HUES64 (cell line): ENCODE measurements around the gene ADCK1.

Experiments
- H3K27ac ChIP-seq: 2 replicates; pipeline ENCODE4 v1.7.0; 2013; ENCODE audit warnings: low read depth, low read length, inconsistent platforms
- H3K27me3 ChIP-seq: 2 replicates; pipeline ENCODE4 v1.6.1; 2013; ENCODE audit warnings: mild to moderate bottlenecking, low read length; ENCODE audit not compliant: insufficient read depth
- H3K36me3 ChIP-seq: 2 replicates; pipeline ENCODE4 v1.6.1; 2013; ENCODE audit warnings: mild to moderate bottlenecking, low read length; ENCODE audit not compliant: insufficient read depth
- H3K4me1 ChIP-seq: 2 replicates; pipeline ENCODE4 v1.6.1; 2013; ENCODE audit warnings: mild to moderate bottlenecking, low read length, moderate library complexity; ENCODE audit not compliant: insufficient read depth
- H3K4me3 ChIP-seq: 2 replicates; pipeline ENCODE4 v1.5.1; 2013; ENCODE audit warnings: mild to moderate bottlenecking, low read length, moderate library complexity
- H3K9ac ChIP-seq: 2 replicates; pipeline ENCODE4 v1.6.1; 2013; ENCODE audit warnings: mild to moderate bottlenecking, low read depth, low read length
- H3K9me3 ChIP-seq: 2 replicates; pipeline ENCODE4 v1.6.1; 2013; ENCODE audit warnings: low read depth, low read length; ENCODE audit not compliant: insufficient read depth
- WGBS: fragments of 150-250, 120-280 bp; methylation state at CpG from one replicate; pipeline ENCODE4 v1.1.7; 2013; ENCODE audit warnings: missing lambda C conversion rate; 5-methylcytosine and 5-hydroxymethylcytosine counted together

Gene ADCK1

GRCh38 chr14:77961847-77962580 lies 162.1 kb downstream of the ADCK1 start:
- WGBS, result 87% methylated on average over 9 of the region's 9 CpGs
- H3K4me3 ChIP-seq, result no peak overlapping the region
- no peak overlapping the region for H3K27ac ChIP-seq
- H3K9ac ChIP-seq, result no peak overlapping the region
- no peaks in the 10 kb centered on the region for H3K36me3 ChIP-seq
- no peaks in the 10 kb centered on the region for H3K4me1 ChIP-seq
- H3K9me3 ChIP-seq, result no peaks in the 10 kb centered on the region
- H3K27me3 ChIP-seq, result peaks cover 14% of the 10 kb centered on the region

GRCh38 chr14:77962731-77963520 lies 163.0 kb downstream of the ADCK1 start:
- Histone ChIP-seq H3K36me3 (no peaks in the 10 kb centered on the region), H3K9me3 (no peaks in the 10 kb centered on the region), H3K9ac (no peak overlapping the region), H3K27ac (no peak overlapping the region), H3K4me3 (no peak overlapping the region), H3K4me1 (no peaks in the 10 kb centered on the region), H3K27me3 (peaks cover 14% of the 10 kb centered on the region)
- WGBS, result 88% methylated on average over 10 of the region's 10 CpGs

DNA sequence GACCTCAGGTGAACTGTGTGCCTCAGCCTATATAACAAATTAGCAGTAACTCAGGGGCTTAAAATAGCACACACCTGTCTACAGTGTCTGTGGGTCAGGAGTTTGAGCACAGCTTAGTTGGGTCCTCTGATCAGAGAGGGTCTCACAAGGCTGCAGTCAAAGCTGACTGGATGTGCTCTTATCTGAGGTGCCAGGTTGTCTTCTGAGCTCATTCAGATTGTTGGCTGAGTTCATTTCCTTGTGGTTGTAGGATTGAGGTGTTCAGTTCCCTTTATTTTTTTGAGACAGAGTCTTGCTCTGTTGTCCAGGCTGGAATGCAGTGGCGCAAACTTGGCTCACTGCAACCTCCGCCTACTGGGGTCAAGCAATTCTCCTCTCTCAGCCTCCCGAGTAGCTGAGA lies 164.7 kb downstream of the ADCK1 start:
- Histone ChIP-seq H3K4me1 (no peaks in the 10 kb centered on the region), H3K36me3 (no peaks in the 10 kb centered on the region), H3K4me3 (no peak overlapping the region), H3K27ac (no peak overlapping the region), H3K27me3 (peaks cover 14% of the 10 kb centered on the region), H3K9ac (no peak overlapping the region), H3K9me3 (no peaks in the 10 kb centered on the region)
- 97% methylated on average over 3 of the region's 3 CpGs for WGBS

DNA sequence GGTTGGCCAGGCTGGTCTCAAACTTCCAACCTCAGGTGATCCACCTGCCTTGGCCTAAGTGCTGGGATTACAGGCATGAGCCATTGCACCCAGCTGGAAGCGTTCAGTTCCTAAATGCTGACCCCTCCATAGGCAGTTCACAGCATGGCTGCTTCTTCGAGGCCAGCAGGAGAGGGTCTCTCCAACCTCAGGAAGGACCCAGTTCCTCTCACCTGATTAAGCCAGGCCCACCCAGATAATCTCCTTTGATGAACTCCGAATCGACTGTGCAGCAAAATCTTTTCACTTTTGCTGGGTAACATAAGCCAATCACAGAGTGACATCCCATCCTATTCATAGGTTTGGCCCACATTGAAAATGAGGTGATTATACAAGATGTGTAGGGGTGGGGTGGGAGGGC lies 165.1 kb downstream of the ADCK1 start:
- Histone ChIP-seq H3K4me3 (no peak overlapping the region), H3K9ac (no peak overlapping the region), H3K27me3 (peaks cover 14% of the 10 kb centered on the region), H3K36me3 (no peaks in the 10 kb centered on the region), H3K9me3 (no peaks in the 10 kb centered on the region), H3K4me1 (no peaks in the 10 kb centered on the region), H3K27ac (no peak overlapping the region)
- WGBS, result 90% methylated on average over 4 of the region's 4 CpGs

DNA sequence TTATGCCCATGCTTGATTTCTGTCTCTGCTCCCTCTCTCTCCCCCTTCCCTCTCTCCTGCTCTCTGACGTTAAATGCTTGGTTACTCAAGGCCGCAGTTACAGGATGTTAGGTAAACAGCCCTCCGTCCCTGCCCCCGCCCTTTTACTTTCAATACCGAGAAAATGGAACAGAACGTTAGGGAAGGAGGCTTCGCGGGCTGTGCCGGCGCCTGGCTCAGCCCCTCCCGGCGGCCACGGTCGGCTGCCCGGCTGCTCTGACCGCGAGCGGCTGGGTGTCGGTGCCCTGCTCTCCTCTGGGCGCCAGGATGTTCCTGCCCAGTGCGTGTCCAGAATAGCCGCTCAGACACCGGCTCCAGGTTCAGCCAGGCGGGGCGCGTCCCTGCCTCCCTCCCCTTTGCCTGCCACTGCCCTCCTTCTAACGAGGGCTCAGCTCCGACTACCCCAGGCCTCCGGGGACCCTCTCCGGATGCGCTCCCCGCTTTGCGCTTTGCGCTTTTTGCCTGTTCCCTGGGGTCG lies 166.1 kb downstream of the ADCK1 start:
- no peaks in the 10 kb centered on the region for H3K9me3 ChIP-seq
- peaks cover 14% of the 10 kb centered on the region for H3K27me3 ChIP-seq
- no peak overlapping the region for H3K27ac ChIP-seq
- peak overlapping the region; percentile 35; the same call in 1 of the 2 replicates for H3K9ac ChIP-seq
- H3K36me3 ChIP-seq, result no peaks in the 10 kb centered on the region
- 19% methylated on average over 35 of the region's 35 CpGs for WGBS
- H3K4me3 ChIP-seq, result peak overlapping the region; percentile 49
- no peaks in the 10 kb centered on the region for H3K4me1 ChIP-seq

- Histone ChIP-seq H3K4me3 (no peak overlapping the region), H3K9ac (no peak overlapping the region), H3K27me3 (peaks cover 14% of the 10 kb centered on the region), H3K27ac (no peak overlapping the region), H3K36me3 (no peaks in the 10 kb centered on the region), H3K4me1 (no peaks in the 10 kb centered on the region), H3K9me3 (no peaks in the 10 kb centered on the region)
- WGBS, result 100% methylated on average over 1 of the region's 1 CpG
Measured at GRCh38 chr14:77967110-77967509, 167.2 kb downstream of the ADCK1 start.

- H3K9ac ChIP-seq, result no peak overlapping the region
- WGBS, result 89% methylated on average over 3 of the region's 3 CpGs
- no peaks in the 10 kb centered on the region for H3K9me3 ChIP-seq
- H3K4me1 ChIP-seq, result no peaks in the 10 kb centered on the region
- no peak overlapping the region for H3K4me3 ChIP-seq
- no peaks in the 10 kb centered on the region for H3K36me3 ChIP-seq
- H3K27ac ChIP-seq, result no peak overlapping the region
- H3K27me3 ChIP-seq, result peaks cover 12% of the 10 kb centered on the region
Measured at GRCh38 chr14:77970646-77971045, 170.7 kb downstream of the ADCK1 start.

GRCh38 chr14:77973246-77973645 lies 173.3 kb downstream of the ADCK1 start:
- H3K27ac ChIP-seq, result no peak overlapping the region
- no peaks in the 10 kb centered on the region for H3K9me3 ChIP-seq
- H3K27me3 ChIP-seq, result no peaks in the 10 kb centered on the region
- no peak overlapping the region for H3K4me3 ChIP-seq
- H3K36me3 ChIP-seq, result no peaks in the 10 kb centered on the region
- 95% methylated on average over 5 of the region's 5 CpGs for WGBS
- H3K9ac ChIP-seq, result no peak overlapping the region
- no peaks in the 10 kb centered on the region for H3K4me1 ChIP-seq

DNA sequence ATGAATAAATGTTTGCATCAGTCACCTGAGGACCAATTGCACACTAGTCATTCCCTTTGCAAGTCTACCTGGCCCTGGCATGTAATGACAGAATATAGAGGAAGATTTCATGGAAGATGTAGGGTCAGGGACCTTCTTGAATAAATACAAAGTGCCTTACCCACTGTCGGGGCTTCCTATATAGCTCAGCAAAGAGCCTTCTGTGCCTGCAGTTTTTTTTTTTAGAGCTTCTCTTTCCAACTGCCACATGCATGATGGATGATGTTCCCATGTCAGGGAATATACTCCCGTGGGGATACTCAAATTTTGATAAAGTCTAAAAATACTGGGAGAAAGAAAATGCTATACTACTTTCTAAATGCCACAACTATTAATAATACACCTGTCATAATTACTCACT lies 176.7 kb downstream of the ADCK1 start:
- no peak overlapping the region for H3K4me3 ChIP-seq
- H3K36me3 ChIP-seq, result no peaks in the 10 kb centered on the region
- no peak overlapping the region for H3K9ac ChIP-seq
- no peaks in the 10 kb centered on the region for H3K9me3 ChIP-seq
- peaks cover 19% of the 10 kb centered on the region for H3K27me3 ChIP-seq
- WGBS, result 79% methylated on average over 1 of the region's 2 CpGs
- H3K27ac ChIP-seq, result no peak overlapping the region
- peaks cover 11% of the 10 kb centered on the region for H3K4me1 ChIP-seq

DNA sequence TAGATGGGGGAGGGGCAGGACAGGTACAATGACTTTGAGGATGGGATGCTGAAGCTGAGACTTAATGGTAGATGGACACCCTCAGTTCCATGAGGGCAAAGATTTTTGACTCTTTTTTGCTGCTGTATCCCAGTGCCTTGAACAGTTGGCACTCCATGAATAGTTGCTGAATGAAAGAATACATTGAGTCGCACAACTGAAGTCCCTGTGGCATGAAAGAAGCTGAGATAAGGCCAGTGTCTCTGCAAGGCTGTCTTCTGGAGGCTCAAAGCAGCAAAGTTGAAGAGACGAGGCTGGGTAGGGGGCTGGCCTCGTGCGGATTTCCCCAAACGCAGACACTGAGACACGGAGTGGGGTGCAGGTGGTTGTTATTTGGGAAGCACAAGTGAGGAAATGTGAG lies 179.3 kb downstream of the ADCK1 start:
- Histone ChIP-seq H3K27me3 (peaks cover 22% of the 10 kb centered on the region), H3K9ac (no peak overlapping the region), H3K9me3 (no peaks in the 10 kb centered on the region), H3K4me1 (peaks cover 11% of the 10 kb centered on the region), H3K36me3 (no peaks in the 10 kb centered on the region), H3K4me3 (no peak overlapping the region), H3K27ac (no peak overlapping the region)
- 86% methylated on average over 6 of the region's 6 CpGs for WGBS

DNA sequence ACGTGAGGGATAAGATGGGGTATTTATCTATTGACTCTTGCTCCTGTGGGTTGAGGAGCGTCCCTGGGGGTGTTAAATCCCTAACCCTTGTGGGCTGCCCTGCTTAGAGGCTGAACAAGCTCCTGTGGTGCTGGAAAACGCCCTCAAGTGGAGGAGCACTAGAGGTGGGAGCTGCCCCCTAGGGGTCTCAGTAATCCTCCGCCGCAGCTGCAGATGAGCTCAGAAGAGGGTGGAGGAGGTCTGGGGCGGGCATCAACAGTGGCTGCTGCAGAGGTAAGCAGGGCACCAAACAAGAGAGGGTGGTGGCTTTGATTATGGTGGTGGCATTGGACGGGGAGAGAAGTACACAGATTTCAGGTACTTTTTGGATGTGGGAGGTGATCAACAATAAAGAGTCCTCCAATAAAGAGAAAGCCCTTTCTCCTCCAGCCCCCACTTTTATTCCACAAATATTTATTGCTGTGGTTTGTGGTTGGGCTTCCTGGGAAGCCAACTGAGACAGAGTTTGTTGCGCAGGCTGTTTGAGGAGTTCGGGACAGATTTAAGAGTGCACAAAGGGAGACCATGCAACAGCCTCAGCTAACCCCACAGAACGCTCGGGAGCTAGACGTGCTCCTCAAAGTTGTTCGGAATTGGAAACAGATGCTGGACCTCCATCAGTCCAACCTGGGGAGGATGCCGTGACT lies 179.9 kb downstream of the ADCK1 start:
- Histone ChIP-seq H3K4me3 (no peak overlapping the region), H3K9ac (no peak overlapping the region), H3K4me1 (peaks cover 11% of the 10 kb centered on the region), H3K36me3 (no peaks in the 10 kb centered on the region), H3K27ac (no peak overlapping the region), H3K27me3 (peaks cover 22% of the 10 kb centered on the region), H3K9me3 (no peaks in the 10 kb centered on the region)
- WGBS, result 65% methylated on average over 14 of the region's 14 CpGs
